ENCODE data around the gene NIP7.
"Not testable (repeated sequence)": the region's sequence is repeated elsewhere in the genome, so short reads cannot be mapped to it uniquely, and the experiment has no call there.

Gene NIP7

DNA sequence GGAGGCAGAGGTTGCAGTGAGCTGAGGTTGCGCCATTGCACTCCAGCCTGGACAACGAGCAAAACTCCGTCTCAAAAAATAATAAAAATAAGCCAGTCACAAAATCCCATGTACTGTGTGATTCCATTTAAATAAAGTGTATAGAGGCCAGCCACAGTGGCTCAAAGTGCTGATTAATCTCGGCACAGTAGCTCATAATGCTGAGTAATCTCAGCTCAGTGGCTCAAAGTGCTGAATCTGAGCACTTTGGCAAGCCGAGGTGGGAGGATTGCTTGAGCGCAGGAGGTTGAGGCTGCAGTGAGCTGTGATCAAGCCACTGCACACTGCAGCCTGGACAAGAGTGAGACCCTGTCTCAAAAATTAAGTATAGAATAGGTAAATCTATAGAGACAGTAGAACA is 7.1 kb downstream of the NIP7 start:
- DNase-seq = no peak

DNA sequence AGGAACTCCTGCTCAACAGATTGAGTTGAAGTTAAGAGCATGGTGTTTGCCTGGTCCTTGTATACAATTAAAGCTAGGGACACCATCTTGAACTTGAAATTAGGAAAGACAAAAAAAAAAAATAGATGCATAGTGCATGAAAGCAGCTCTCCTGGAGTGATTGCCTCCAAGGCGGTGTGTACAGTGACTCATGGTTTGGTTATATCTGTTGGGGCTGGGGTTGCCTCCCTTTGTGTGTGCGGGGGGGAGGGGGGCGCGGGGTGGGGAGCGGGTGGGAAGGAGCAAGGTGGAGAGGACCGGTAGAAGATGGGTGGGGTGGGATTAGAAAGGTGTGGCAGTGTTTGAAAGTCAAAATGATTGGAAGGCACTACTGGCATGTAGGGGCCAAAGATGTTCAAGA is 8.7 kb downstream of the NIP7 start:
- no peak for DNase-seq

DNA sequence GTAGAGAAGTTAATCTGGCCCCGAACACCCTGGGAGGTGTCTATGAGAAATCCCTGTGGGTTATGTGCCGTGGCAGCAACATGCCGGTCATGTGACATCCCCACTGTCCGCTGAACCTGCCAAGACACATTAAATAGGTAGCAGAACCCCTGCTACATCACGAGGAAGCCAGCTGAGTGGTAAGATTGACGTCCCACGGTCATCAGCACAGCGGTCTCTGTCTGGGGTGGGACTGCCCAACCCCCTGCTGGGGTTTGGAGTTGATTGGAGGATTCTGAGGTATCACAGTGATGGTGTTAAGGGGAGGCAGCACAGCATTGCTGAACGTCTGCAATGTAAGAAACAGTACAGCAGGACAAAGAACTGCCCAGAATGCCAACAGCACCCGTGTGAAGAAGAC is 10.0 kb downstream of the NIP7 start:
- DNase-seq = no peak

DNA sequence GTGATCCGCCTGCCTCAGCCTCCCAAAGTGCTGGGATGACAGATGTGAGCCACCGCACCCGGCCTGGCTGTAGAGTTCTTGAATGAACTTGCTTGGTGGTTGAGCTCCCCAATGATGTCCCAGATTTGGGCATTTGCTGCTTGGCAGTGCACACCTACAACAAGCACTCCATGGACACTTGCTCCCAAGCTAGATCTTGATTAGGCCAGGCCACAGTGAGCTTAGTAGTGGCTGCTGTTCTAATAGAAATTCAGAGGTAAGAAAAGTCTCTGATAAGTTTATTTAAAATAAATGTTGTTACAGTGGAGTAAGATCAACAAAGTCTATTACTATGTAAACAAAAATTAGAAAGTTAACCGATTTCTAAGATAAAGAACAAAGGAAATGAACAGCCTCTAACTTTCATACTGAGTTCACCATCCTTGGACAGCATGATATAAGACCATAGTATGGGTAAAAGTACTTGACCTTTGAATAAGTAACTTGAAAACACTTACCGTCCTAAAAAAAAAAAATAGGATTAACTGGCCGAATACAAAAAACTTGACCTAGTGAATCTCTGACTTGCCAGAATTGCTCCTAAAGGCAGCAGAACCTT is 11.1 kb downstream of the NIP7 start:
- no peak for DNase-seq

DNA sequence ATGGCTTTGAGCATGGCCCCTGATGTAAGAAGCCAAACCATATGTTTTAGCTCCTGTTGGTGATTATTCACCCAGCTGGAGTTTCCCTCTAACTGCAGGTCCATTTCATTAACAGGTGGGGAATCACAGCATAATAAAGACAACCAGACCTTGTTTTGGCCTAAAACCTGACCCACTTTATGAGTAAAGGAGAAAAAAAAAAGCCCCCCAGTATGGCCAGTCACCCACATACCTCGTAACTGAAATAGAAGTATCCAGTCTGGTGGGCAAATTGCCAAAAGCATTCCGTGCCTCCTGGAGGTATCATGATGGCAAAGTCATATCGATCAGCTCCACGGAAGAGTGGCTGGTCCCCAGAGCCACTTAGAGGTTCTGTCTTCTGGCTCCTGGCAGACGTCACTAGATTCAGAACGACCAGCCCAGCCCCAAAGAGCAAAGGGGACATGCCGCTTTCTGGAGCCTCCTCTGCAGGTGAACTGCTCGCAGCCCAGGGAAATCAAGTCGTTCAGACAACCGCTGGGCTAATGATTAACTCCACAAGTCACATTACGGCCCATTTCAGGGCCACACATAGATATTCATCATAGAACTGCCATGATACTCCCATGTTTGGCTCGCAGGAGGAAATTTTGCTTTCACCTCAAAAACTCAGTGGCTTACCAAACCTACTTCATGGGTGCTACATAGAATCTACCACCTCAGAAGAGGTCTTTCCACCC is 11.9 kb downstream of the NIP7 start, which contains the start of gene TMED6:
TMED6 (minus strand) TSS at position 478 of the 719 bp plus-strand sequence; CDS start at position 445, 33 bp downstream.
- no peak for DNase-seq

DNA sequence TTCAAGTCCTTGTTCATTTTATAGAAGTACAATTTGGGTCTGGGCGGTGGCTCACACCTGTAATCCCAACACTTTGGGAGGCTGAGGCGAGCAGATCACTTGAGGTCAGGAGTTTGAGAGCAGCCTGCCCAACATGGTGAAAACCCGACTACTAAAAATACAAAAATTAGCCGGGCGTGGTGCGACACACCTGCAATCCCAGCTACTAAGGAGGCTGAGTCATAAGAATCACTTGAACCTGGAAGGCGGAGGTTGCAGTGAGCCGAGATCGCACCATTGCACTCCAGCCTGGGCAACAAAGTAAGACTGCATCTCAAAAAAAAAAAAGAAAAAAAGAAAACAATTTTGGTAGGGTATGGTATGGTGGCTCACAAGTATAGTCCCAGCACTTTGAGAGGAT is 20.5 kb downstream of the NIP7 start:
- DNase-seq = not testable (repeated sequence)

DNA sequence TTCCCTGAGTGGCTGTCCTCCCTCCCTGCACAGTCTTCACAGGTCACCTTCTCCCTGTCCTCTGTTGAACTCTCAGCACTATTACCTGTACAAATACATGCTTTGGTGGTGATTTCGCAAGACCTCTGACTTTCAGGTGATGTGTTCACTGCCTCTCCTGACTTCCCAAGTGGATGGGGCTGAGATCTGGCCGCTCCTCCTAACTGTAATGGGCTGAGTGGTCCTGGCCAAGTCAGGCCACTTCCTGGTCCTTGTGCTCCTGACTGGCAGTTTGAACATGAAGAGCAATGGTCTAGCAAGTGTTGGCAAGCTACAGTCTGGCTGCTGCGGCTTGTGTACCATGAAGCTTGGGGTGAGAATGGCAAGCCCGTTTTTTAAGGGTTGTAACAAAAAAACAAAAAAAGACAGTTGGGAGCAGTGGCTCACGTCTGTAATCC is 23.7 kb downstream of the NIP7 start:
- DNase-seq = no peak

DNA sequence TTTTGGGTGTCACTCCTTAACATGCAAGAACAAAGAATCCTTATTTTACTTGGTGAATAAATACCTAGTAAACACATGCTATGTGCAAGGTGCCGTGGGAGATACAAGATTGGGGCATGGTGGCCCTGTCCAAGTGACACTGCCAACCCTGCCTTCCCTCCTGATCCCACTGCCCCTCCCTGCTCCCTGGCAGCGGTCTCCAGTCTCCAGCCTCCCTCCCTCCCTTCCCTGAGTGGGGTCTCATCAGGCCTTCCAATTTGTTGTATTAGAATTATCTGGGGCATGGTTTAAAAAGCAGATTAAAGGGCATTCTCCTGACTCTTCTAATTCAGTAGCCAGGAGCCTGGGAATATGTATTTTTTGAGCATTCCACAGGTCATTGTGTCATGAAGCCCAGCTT is 24.5 kb downstream of the NIP7 start:
- DNase-seq = no peak

DNA sequence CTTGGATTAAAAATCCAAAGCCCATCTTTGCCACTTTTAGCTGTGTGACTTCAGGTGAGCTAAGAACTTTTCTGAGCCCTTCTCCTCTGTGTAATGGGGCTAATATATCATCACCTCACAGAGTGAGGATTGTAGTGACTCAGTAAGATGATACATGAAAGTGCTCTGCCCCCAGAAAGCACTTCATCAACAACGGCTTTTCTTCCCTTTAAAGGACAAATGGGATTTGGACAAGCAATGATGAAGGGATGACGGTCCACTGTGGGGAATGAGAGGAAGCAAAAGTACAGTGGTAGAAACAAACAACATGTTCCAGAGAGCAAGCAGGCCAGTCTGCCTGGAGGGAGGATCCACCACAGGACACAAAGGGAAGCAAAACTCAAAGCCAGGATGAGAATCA is 26.3 kb downstream of the NIP7 start:
- DNase-seq = no peak

DNA sequence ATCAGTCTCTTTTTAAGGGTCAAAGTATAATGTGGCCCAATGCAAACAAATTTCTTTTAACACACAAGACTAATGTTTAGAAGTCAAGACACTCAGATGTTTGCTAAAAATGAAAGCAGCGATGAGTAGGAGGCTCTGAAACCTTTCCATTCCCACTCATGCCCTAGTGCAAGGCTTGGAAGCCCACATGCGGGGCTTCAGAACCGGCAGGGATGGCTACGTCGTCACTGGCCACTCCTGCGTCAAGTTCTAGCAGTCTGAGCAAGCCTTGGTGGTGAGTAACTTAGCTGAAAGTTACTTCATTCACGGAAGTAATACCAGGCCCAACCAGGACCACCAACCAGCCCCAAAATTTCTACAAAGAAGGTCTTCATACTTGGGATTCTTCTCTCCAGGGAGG is 26.9 kb downstream of the NIP7 start:
- DNase-seq = no peak

DNA sequence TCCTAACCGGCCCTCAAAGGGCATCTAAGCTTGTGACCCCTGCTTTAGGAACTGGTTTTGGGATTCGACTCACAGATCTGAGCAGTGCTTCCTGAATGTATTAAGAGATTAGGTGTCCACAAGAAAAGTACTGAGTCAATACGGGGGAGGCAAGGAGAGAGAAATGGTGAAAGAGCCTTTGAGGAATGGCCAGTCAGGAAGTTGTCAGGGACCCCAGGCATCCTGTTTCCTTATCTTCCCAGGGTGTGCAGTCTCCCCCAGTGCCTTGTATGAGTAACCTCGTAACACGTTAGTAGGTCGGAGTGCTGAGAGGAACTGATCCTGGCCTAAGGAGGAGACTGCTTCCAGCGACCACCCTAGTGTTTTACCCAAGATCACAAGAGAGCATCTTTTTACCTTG is 28.4 kb downstream of the NIP7 start:
- no peak for DNase-seq

DNA sequence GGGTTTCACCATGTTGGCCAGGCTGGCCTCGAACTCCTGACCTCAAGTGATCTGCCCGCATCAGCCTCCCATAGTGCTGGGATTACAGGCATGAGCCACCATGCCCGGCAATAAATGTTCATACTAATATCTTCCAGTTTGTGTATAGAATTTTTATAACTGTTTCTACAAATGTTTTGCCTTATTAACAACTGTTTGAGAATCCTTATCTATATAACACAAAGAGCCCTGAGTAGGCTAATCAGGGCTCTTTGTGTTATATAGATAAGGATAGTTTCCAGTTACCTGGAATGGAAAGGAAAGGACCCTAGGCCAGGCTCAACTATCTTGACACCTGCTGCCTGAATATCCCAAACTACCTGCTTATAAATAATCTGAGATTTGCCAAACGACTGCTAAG is 29.3 kb downstream of the NIP7 start:
- DNase-seq = no peak

DNA sequence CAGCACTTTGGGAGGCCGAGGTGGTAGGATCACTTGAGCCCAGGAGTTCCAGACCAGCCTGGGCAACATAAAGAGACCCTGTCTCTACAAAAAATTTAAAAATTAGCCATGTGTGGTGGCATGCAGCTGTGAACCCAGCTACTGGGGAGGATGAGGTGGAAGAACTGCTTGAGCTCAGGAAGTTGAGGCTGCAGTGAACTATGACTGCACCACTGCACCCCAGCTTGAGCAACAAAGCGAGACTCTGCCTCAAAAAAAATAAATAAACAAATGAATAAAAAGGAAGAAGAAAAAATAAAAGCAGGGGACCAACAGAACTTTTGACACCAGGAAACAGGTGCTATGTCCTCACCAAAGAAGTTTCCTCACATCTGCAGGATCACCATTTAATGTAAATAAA is 32.0 kb downstream of the NIP7 start:
- no peak for DNase-seq

DNA sequence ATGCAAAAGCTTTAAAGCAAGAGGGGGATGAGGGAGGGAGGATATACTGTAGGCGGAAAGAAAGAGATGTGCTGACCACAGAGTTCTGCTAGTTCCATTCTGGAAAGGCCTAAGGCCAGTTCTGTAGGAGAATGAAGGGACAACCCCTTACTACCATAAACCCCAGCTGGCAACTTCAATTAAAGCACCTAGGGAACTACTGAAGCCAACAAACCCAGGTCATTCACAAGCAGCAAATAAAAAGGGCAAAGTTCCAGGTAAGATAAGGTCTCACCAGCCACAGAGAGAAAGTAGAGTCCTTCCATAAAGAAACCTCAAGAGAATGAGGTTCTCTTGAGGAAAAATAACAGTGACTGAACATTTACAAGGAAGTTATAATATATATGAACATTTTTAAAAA is 33.4 kb downstream of the NIP7 start:
- DNase-seq = no peak

DNA sequence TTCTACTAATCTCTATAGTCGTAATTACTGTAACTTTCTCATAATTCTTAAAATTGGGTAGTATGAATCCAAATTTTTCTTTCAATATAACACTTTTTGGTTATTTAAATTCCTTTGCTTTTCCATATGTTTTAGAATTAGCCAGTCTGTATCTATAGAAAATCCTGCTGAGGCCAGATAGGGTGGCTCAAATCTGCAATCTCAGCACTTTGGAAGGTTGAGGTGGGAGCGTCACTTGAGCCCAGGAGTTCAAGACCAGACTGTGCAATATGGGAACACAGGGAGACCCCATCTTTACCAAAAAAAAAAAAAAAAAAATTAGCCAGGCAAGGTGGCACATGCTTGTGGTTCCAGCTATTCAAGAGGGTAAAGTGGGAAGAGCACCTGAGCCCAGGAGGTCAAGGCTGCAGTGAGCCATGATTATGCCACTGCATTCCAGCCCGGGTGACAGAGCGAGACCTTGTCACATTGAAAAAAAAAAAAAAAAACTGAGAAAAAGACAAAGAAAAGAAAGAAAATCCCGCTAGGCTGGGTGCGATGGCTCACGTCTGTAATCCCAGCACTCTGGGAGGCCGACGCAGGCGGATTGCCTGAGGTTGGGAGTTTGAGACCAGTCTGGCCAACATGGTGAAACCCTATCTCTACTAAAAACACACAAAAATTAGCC is 37.0 kb downstream of the NIP7 start:
- no peak for DNase-seq

DNA sequence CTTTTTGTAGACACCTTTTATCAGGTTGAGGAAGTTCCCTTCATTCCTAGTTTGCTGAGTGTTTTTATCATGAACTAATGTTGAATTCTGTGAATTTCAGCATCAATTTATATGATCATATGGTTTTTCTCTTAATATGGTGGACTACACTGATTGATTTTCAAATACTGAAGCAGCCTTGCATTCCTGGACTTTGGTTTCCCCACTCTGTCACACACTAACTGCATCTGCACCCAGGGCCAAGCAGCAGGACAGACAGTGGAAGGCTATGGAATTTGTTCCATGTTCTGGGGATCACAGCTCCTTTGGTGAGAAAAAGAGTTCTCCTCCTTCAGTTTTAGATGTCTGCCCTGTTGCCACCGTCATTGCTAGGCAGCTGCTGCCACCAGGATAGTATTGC is 38.5 kb downstream of the NIP7 start:
- no peak for DNase-seq

DNA sequence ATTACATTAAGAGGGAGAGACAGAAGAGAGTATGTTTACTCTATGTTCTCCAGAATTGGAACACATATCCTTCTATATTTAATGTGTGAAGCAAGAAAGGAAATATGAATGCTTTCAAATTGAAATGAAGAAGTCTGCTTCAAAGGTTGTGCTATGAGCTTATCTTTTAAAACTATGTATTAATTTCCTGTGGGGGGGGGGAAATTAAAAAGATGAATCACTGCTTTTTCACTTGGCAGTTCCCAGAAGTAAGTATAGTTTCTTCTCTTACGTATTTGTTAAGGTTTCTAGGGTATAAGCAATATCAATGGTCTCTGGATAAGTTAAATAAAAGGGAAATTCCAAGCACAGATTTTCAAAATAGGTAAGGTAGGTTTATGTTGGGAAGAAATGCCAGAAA is 39.2 kb downstream of the NIP7 start:
- DNase-seq = no peak

DNA sequence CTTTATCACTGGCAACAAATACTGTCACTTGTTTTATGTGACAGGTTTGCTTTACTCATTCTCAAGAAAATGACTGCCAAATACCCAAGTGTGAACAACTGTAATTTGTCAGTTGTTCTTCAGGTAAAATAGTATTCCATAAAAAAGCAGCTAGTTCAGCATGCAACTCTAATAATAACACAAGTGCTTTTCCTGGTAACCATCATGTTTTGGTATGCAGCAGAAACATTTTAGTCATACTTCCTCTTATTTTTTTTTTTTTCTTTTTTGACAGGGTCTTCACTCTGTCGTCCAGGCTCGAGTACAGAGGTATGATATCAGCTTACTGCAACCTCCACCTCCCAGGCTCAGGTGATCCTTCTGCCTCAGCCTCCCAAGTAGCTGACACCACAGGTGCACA is 41.7 kb downstream of the NIP7 start:
- DNase-seq = no peak

DNA sequence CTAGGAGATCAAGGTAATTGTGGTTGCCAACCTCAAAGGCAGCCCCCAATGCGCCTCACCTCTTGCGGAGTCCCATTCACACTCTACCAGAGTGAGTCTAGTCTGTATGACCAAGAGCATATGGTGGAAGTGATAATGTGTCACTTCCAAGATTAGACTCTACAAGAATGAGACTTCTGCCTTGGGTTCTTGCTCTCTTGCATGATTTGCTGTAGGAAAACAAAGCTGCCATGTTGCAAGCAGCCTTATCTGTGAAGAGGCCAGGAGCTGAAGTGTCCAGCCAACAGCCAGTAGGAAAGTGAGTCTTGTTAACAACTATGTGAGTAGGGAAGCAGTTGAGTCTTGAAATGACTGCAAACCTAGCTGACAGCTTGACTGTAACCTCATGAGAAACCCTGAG is 42.8 kb downstream of the NIP7 start:
- DNase-seq = no peak

DNA sequence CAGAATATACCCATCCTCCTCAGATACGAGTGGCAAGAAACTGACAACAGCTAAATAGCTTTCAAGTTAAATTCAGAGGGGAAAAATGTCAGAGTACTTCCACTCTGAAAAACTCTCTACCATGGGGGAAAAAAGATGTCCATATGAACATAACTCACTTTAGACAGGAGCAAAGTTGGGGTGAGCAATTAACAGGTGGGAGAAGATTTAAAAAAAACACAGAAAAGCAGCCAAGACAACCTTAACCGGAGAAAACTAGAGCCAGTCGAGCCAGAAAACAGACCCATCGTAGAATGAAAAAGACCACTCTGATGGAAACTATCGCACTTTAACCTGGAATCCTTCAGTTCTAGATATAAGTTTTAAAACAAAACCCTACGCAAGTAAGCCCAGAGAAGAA is 45.4 kb downstream of the NIP7 start:
- DNase-seq = no peak

DNA sequence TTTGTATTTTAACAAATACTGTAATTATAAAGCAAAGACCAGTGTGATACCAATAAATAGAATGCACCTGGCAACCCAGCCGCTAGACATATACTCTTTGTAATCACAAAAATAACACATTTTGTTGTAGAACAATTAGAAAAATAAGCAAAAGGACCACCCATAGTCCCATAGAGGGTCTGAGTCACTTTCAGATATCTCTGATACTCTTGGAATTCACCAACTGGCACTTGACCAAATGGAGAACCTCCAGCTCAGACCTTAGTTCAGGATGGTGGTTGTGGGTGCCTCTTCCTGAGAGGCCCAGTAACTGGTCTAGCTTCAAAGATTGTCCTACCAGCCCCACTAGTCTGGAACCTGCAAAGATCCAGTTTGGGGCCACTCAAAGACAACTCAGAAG is 47.0 kb downstream of the NIP7 start:
- DNase-seq = no peak

All from NCI-H2081 (cell line).